HCT116 (cell line): Measurements from ENCODE around the gene STK39. TPM values are rescaled to one million over a fixed set of nuclear protein-coding genes. Genes with fewer than 3 reads are reported as not detected.
A peak's percentile ranks its signal among the peaks of the same experiment; 100 is the strongest.

Experiments
- ATAC-seq: fragments of 200-7000 bp; cut with Tn5 transposase; 2 replicates; pipeline ENCODE4 v1.9.1; 2020; ENCODE audit warnings: mild to moderate bottlenecking, moderate library complexity
- BruUV-seq: library from RNA; stranded (reverse); fragments of 400-500 nt; replicated peaks from 2 replicates; lab custom pipeline; 2021; lab: Mats Ljungman, UMichigan
- CTCF ChIA-PET: fragments of 300-600 bp; sonication (Branson Sonifier 250); formaldehyde crosslinking; loops from one replicate; lab custom pipeline; 2021; ENCODE audit warnings: antibody characterized with exemption; lab: Charles Lee
- POLR2A ChIA-PET: fragments of 300-600, 350-600 bp; sonication (Branson Sonifier 250); formaldehyde crosslinking; loops from one replicate; lab custom pipeline; 2021; ENCODE audit warnings: antibody characterized with exemption; lab: Charles Lee
- RAD21 ChIA-PET, 2 experiments: fragments of 300-600 bp; sonication (Branson Sonifier 250); formaldehyde crosslinking; loops; one replicate each; lab custom pipeline; 2023; ENCODE audit warnings: low total read pairs in 2 of 2; ENCODE audit not compliant: uncharacterized antibody in 2 of 2, unreplicated experiment in 2 of 2, low non-redundant PET in 1 of 2; lab: Charles Lee
- DNase-seq: peaks from one replicate; pipeline ENCODE4 v3.0.0-alpha.2; 2010; ENCODE audit warnings: low read depth, low spot score
- H2AFZ ChIP-seq: fragments of 200-600 bp; shearing (Covaris generic), sonication (generic); 2 replicates; pipeline ENCODE4 v1.6.1; 2017; ENCODE audit warnings: low read depth, mixed run types, mixed read lengths, antibody characterized with exemption, low read length; ENCODE audit not compliant: poor library complexity, severe bottlenecking
- H3K27ac ChIP-seq: 2 replicates; pipeline ENCODE4 v1.5.1; 2012; ENCODE audit warnings: low read depth, low read length
- H3K27me3 ChIP-seq: fragments of 200-600 bp; sonication (generic); 2 replicates; pipeline ENCODE4 v1.6.1; 2016; ENCODE audit warnings: mixed run types, low read length, mixed read lengths; ENCODE audit not compliant: insufficient read depth
- H3K36me3 ChIP-seq, 2 experiments: fragments of 200-500 bp in 1 of 2; fragments of 200-600 bp in 1 of 2; sonication (Bioruptor generic) in 1 of 2; sonication (generic) in 1 of 2; 2 replicates each; pipeline versions ENCODE4 v1.5.1 to v1.6.1; 2014 to 2016; ENCODE audit warnings: low read length in 2 of 2, inconsistent platforms in 1 of 2, mixed read lengths in 1 of 2, mixed run types in 1 of 2; ENCODE audit not compliant: insufficient read depth in 2 of 2, control insufficient read depth in 1 of 2
- H3K4me1 ChIP-seq, 2 experiments: fragments of 200-600 bp in 1 of 2; sonication (generic) in 1 of 2; 2 replicates each; pipeline versions ENCODE4 v1.5.1 to v1.6.1; 2012 to 2017; ENCODE audit warnings: low read length in 2 of 2, inconsistent platforms in 1 of 2, mild to moderate bottlenecking in 1 of 2, mixed read lengths in 1 of 2, mixed run types in 1 of 2, moderate library complexity in 1 of 2; ENCODE audit not compliant: insufficient read depth in 2 of 2, control insufficient read depth in 1 of 2
- H3K4me2 ChIP-seq: fragments of 200-600 bp; sonication (generic); 2 replicates; pipeline ENCODE4 v1.6.1; 2017; ENCODE audit warnings: mixed run types, low read length, mixed read lengths
- H3K4me3 ChIP-seq, 2 experiments: fragments of 200-600 bp in 1 of 2; sonication (generic) in 1 of 2; replicated peaks in 1 of 2; 2 replicates each; pipeline ENCODE4 v1.5.1; 2011 to 2016; ENCODE audit warnings: low read length in 2 of 2, control low read depth in 1 of 2, low read depth in 1 of 2, mild to moderate bottlenecking in 1 of 2, mixed read lengths in 1 of 2, mixed run types in 1 of 2
- H3K79me2 ChIP-seq: fragments of 200-600 bp; sonication (generic); 2 replicates; pipeline ENCODE4 v1.6.1; 2017; ENCODE audit warnings: mild to moderate bottlenecking, mixed run types, low read length, moderate library complexity, mixed read lengths; ENCODE audit not compliant: insufficient read depth
- H3K9ac ChIP-seq: fragments of 200-600 bp; sonication (generic); 2 replicates; pipeline ENCODE4 v1.6.1; 2016; ENCODE audit warnings: low read length, mixed read lengths
- H3K9me2 ChIP-seq: fragments of 200-600 bp; sonication (generic), shearing (Covaris generic); 2 replicates; pipeline ENCODE4 v1.6.1; 2017; ENCODE audit warnings: mixed run types, mild to moderate bottlenecking, moderate library complexity; ENCODE audit not compliant: insufficient read depth
- H3K9me3 ChIP-seq, 2 experiments: fragments of 200-500 bp in 1 of 2; fragments of 200-600 bp in 1 of 2; sonication (Bioruptor generic) in 1 of 2; sonication (generic) in 1 of 2; 2 replicates each; pipeline ENCODE4 v1.6.1; 2014 to 2017; ENCODE audit warnings: low read length in 2 of 2, mixed read lengths in 2 of 2, inconsistent platforms in 1 of 2, low read depth in 1 of 2, mild to moderate bottlenecking in 1 of 2, mixed run types in 1 of 2, moderate library complexity in 1 of 2; ENCODE audit not compliant: control insufficient read depth in 1 of 2, insufficient read depth in 1 of 2
- H4K20me1 ChIP-seq: fragments of 200-600 bp; sonication (generic), shearing (Covaris generic); 2 replicates; pipeline ENCODE4 v1.6.1; 2017; ENCODE audit warnings: mixed run types, mild to moderate bottlenecking, moderate library complexity; ENCODE audit not compliant: insufficient read depth
- ATF3 ChIP-seq: IDR thresholded peaks from 2 replicates; pipeline ENCODE4 v1.6.1; 2012
- CBX3 ChIP-seq: IDR thresholded peaks from 2 replicates; pipeline ENCODE4 v1.6.1; 2012; ENCODE audit warnings: low read depth
- CEBPB ChIP-seq: IDR thresholded peaks from 2 replicates; pipeline ENCODE4 v1.6.1; 2012; ENCODE audit warnings: low read depth
- CTCF ChIP-seq, 3 experiments: fragments of 200-600 bp in 1 of 3; sonication (generic) in 1 of 3; IDR thresholded peaks in 2 of 3; conservative IDR thresholded peaks in 1 of 3; 2 replicates each; pipeline ENCODE4 v1.5.1; 2012 to 2017; ENCODE audit warnings: low read depth in 2 of 3, low read length in 2 of 3, antibody characterized with exemption in 1 of 3, borderline replicate concordance in 1 of 3, control low read depth in 1 of 3, mild to moderate bottlenecking in 1 of 3, mixed read lengths in 1 of 3, mixed run types in 1 of 3, moderate library complexity in 1 of 3; ENCODE audit not compliant: insufficient read depth in 1 of 3
- EGR1 ChIP-seq: IDR thresholded peaks from 2 replicates; pipeline ENCODE4 v1.6.1; 2012; ENCODE audit warnings: low read depth
- EZH2 ChIP-seq: fragments of 200-600 bp; sonication (generic); IDR thresholded peaks from 2 replicates; pipeline ENCODE4 v1.6.1; 2017; ENCODE audit warnings: antibody characterized with exemption, mixed run types
- EZH2phosphoT487 ChIP-seq: fragments of 200-600 bp; IDR thresholded peaks from 2 replicates; pipeline ENCODE4 v1.6.1; 2018; ENCODE audit warnings: antibody characterized with exemption, borderline replicate concordance
- FOSL1 ChIP-seq: IDR thresholded peaks from 2 replicates; pipeline ENCODE4 v1.6.1; 2012; ENCODE audit warnings: low read depth
- JUND ChIP-seq: IDR thresholded peaks from 2 replicates; pipeline ENCODE4 v1.6.1; 2012
- POLR2AphosphoS5 ChIP-seq: IDR thresholded peaks from 2 replicates; pipeline ENCODE4 v1.6.1; 2011; ENCODE audit warnings: mild to moderate bottlenecking, low read depth, low read length, moderate library complexity
- REST ChIP-seq: IDR thresholded peaks from 2 replicates; pipeline ENCODE4 v1.6.1; 2012; ENCODE audit warnings: low read depth
- SP1 ChIP-seq: IDR thresholded peaks from 2 replicates; pipeline ENCODE4 v1.6.1; 2012; ENCODE audit warnings: low read depth
- TCF7L2 ChIP-seq: IDR thresholded peaks from 2 replicates; pipeline ENCODE4 v1.7.0; 2011; ENCODE audit warnings: borderline replicate concordance, inconsistent platforms; ENCODE audit not compliant: insufficient read depth, insufficient read length; ENCODE audit errors: extremely low read depth
- YY1 ChIP-seq: IDR thresholded peaks from 2 replicates; pipeline ENCODE4 v1.6.1; 2011; ENCODE audit warnings: low read length, low read depth, moderate library complexity, mild to moderate bottlenecking; ENCODE audit not compliant: insufficient replicate concordance; ENCODE audit errors: extremely low read depth
- ZBTB33 ChIP-seq: IDR thresholded peaks from 2 replicates; pipeline ENCODE4 v1.6.1; 2011; ENCODE audit warnings: mild to moderate bottlenecking, low read length, moderate library complexity; ENCODE audit not compliant: insufficient replicate concordance; ENCODE audit errors: extremely low read depth
- ZFX ChIP-seq: fragments of 450-650 bp; IDR thresholded peaks from 2 replicates; pipeline ENCODE4 v1.6.1; 2017
- intact Hi-C: fragments of 100-400 bp; cut with micrococcal nuclease; formaldehyde crosslinking; loops from 2 replicates; pipeline ENCODE4 v1.10.0; 2022
- total RNA-seq: library from RNA; stranded (reverse); gene quantifications from one replicate; pipeline ENCODE4 v1.2.1, GENCODE V29; 2021; ENCODE audit not compliant: unreplicated experiment

Gene STK39
- total RNA-seq, 1 experiment from 2014 or later = 118 TPM

GRCh38 chr2:168181825-168182224 lies 65.6 kb downstream of the STK39 start:
- POLR2A ChIA-PET = no interaction called here
- intact Hi-C loops = no loop called here
- no peaks in the 10 kb centered on the region for H4K20me1 ChIP-seq
- peaks cover 99% of the 10 kb centered on the region for H3K79me2 ChIP-seq
- peaks cover 0 to 3% of the 10 kb centered on the region in 2 experiments; a peak in 1 of 4 replicates for H3K36me3 ChIP-seq
- H2AFZ ChIP-seq = no peak overlapping the region
- ATAC-seq = no peak
- H3K4me3 ChIP-seq = no peak overlapping the region
- no peak overlapping the region for H3K9ac ChIP-seq
- CTCF ChIA-PET = no interaction called here
- no peak for DNase-seq
- no peaks in the 10 kb centered on the region for H3K9me2 ChIP-seq
- peak overlapping the region; percentile 45; the same call in 1 of the 2 replicates for H3K4me2 ChIP-seq
- BruUV-seq = no TSS peak
- peak overlapping the region; percentile 70; the same call in 1 of the 2 replicates for H3K27ac ChIP-seq
- TF ChIP-seq EZH2 (no peak), CBX3 (no peak), REST (no peak), CEBPB (no peak), TCF7L2 (no peak), CTCF (IDR thresholded peaks at IDR 0.05 in 2 of 3, conservative IDR thresholded peaks at IDR 0.05 in 1 of 3; ENCODE audit: borderline replicate concordance in 1 of 3, insufficient read depth in 1 of 3, low read depth in 2 of 3, low read length in 2 of 3) (no peak), SP1 (no peak), EGR1 (no peak), FOSL1 (no peak), POLR2AphosphoS5 (no peak), EZH2phosphoT487 (no peak), YY1 (no peak), ZFX (no peak), JUND (no peak), ATF3 (no peak), ZBTB33 (no peak)
- H3K4me1 ChIP-seq = peaks cover 63 to 82% of the 10 kb centered on the region in 2 experiments
- no peaks in the 10 kb centered on the region for H3K9me3 ChIP-seq
- H3K27me3 ChIP-seq = no peaks in the 10 kb centered on the region
- RAD21 ChIA-PET = no interaction called here
